HG02938 (cell line): ENCODE data around the gene TMEM121.
A peak's percentile ranks its signal among the peaks of the same experiment; 100 is the strongest.
"Not testable (repeated sequence)": the region's sequence is repeated elsewhere in the genome, so short reads cannot be mapped to it uniquely, and the experiment has no call there.

ENCODE experiments used
- ATAC-seq: cut with Tn5 transposase; IDR thresholded peaks from one replicate; pipeline ENCODE4 v1.9.1; 2021; ENCODE audit warnings: mild to moderate bottlenecking, moderate library complexity; ENCODE audit not compliant: unreplicated experiment

The TMEM121 gene

DNA sequence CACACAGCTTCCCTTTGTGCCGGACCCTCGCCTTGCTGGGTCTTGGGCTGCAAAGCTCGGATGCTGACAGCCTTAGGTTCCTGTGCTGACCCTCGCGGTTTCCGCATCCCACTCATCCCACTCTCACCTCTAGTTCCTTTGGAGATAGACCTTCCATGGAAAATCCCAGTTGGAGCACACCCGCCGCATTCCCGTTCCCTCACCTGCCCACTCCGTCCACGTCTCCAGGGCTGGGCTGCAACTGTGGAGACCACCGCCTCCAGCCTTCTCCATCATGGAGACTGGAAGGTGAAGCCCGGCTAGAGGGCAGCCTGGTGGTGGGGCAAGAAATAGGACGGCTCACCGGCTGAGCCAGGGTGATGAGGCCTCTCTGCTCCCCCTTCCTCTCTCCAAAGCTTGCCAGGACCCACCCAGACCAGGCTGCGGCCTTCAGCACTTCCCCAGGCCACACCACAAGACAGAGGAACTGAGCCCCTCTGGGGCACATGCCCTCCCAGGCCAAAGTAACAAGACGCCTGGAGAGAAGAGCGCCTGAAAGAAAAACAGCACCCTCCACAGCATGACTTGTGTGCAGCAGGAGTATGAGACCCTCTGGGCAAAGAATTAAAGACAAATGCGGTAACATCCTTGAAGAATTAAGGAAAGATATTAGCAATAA lies 15.0 kb downstream of the TMEM121 start:
- no peak for ATAC-seq

GRCh38 chr14:105545676-105546075 lies 19.3 kb downstream of the TMEM121 start:
- ATAC-seq, result not testable (repeated sequence)

DNA sequence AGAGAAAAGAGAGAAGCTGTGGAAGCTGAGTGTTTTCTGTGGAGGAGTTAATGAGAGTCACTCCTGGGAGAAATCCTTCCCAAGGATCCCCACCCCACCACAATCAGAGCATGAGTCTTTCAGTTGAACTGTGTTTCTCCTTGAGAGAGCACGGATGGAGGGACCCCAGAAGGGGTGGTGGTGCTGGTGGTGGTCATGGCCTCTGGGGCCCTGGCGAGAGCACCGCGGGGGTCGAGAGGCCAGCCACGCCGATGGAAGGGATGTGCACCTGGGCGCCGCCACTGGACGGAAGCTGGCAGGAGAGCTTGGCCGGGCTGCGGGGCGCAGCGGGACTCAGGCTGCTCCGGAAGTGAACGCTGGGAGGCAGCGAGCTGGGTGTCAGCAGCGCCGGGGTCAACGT lies 20.0 kb downstream of the TMEM121 start:
- ATAC-seq, result not testable (repeated sequence)

GRCh38 chr14:105547072-105547471 lies 20.7 kb downstream of the TMEM121 start:
- not testable (repeated sequence) for ATAC-seq

- no peak for ATAC-seq
Observed at GRCh38 chr14:105547741-105548169, 21.4 kb downstream of the TMEM121 start.

GRCh38 chr14:105549481-105549880 lies 23.1 kb downstream of the TMEM121 start:
- ATAC-seq, result no peak

GRCh38 chr14:105554022-105554421 lies 27.6 kb downstream of the TMEM121 start:
- ATAC-seq, result no peak

DNA sequence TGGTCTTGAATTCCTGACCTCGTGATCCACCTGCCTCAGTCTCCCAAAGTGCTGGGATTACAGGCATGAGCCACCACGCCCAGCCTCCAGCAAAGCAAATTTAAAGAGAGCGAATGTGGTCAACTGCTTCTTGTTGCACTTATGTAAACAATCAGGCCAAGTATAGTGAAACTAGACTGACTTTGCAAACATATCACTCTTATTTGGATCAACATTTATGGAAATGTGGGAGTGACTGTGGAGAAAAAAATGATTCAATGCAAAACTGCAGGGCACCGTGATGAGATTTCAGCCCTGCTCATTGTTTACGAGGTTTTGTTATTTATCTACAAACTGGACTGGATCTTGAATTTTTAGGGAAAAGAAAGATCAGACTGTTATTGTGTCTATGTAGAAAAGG lies 28.1 kb downstream of the TMEM121 start:
- ATAC-seq, result no peak

DNA sequence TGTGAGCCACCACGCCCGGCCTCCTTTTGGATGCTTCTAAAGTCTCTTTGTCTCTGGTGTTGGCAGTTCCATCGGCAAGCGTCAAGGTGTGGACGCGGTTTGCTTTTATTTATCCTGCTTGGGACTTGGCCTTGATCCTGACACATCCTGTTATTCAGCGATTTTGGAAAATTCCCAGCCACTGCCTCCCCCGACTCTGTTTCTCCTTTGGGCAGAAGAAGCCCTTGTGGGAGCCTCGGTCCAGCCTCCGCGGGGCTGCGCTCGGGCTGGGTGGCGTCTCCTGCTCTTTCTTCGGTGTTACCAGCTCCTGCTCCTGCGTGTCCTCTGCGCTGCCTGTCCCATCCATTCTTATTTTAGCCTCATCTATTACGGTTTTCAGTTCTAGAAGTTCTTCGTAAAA lies 31.3 kb downstream of the TMEM121 start:
- not testable (repeated sequence) for ATAC-seq

- not testable (repeated sequence) for ATAC-seq
Observed at GRCh38 chr14:105558449-105559154, 32.2 kb downstream of the TMEM121 start.

DNA sequence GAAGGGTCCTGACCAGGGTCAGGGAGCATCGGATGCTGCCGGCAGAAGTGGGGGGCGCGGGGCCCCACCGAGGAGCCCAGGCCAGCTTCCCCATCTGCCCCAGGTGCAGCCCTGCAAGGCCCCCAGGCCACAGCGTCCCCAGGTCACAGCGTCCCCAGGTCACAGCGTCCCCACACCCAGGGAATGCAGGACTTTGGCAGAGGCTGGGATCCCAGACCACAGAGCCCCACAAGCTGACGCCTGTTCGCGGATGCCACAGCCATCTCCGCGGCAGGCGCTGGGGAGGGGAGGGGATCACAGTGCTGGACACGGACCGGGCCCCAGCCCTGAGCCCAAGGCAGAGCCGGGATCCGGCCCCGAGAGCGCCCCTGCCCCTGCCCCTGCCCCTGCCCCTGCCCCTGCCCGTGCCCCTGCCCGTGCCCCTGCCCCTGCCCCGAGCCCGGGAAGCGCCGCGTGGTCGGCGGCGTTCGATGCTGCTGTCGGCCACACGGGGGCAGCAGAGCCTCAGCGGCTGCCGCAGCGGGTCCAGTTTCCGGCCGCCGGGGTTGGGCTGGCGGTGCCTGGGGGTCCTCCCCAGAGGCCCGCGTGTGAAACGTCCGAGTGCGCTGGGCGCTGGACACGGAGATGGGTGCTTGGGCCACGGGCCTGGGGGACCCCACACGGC lies 33.1 kb downstream of the TMEM121 start:
- peak; percentile 37 for ATAC-seq

GRCh38 chr14:105560048-105560669 lies 33.8 kb downstream of the TMEM121 start:
- peak; percentile 49 for ATAC-seq

GRCh38 chr14:105561345-105561744 lies 35.0 kb downstream of the TMEM121 start:
- not testable (repeated sequence) for ATAC-seq

DNA sequence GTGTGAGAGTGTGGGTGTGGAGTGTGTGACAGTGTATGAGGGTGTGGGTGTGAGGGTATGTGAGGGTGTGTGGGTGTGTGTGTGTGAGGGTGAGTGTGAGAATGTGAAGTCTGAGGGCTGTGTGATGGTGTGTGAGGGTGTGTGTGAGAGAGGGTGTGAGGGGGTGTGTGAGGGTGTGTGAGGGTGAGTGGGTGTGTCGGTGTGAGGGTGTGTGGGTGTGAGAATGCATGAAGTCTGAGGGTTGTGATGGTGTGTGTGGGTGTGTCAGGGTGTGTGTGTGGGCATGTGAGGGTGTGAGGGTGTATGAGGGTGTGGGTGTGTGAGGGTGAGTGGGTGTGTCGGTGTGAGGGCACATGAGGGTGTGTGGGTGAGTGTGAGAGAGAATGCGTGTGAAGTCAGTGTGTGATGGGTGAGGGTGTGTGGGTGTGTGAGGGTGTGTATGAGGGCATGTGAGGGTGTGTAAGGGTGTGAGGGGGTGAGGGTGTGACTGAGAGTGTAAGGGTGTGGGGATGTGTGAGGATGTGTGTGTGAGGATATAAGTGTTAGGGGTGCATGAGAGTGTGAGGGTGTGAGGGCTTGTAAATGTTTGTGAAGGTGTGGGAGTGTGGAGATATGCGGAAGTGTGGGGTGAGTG lies 36.4 kb downstream of the TMEM121 start:
- no peak for ATAC-seq

GRCh38 chr14:105563347-105563737 lies 37.0 kb downstream of the TMEM121 start:
- ATAC-seq, result no peak

DNA sequence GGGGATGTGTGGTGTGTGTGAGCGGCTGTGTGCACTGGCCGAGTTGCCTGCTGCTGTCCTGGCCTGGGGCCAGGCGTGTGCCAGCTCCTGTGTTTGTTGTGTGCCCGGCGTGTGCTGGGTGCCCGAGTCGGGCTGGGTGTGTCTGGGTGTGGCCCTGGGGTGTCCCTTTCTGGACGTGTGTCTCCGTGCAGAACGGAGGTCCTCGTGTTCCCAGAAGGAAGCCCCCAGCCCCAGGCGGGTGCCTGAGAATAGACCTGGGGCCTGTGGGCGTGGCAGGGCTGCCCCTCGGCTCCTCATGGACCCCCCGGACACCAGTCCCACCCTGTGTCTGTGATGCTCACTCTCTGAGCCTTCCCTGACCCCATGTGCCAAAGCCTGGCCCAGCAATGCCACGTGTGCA lies 38.2 kb downstream of the TMEM121 start:
- not testable (repeated sequence) for ATAC-seq

DNA sequence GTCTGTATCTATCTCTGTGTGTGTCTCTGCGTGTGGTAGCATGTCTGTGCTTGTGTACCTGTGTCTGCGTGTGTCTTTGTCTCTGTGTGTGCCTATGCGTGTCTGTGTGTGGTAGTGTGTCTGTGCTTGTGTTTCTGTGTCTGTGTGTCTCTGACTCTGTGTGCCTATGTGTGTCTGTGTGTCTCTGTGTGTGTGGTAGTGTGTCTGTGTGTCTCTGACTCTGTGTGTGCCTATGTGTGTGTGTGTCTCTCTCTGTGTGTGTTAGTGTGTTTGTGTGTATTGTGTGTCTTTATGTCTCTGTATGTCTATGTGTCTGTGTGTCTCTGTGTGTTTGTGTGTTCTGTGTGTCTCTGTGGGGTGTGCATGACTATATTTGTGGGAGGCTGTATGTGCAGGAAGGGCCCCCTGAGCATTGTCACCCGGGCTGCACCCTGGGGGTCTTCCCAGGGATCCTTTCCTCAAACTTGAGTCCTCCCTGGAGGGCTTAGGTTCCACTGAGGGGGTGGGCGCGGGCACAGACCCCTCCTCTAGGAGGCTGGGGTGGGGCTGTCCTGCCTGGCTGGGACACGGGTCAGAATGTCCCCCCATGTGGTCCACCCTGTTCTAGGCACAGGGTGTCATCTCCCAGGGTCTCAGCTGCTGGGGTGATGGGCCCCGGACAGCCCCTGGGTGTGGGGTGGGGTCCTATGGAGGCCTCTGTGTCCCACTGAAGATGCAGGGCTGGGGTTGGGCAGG lies 39.0 kb downstream of the TMEM121 start:
- not testable (repeated sequence) for ATAC-seq

DNA sequence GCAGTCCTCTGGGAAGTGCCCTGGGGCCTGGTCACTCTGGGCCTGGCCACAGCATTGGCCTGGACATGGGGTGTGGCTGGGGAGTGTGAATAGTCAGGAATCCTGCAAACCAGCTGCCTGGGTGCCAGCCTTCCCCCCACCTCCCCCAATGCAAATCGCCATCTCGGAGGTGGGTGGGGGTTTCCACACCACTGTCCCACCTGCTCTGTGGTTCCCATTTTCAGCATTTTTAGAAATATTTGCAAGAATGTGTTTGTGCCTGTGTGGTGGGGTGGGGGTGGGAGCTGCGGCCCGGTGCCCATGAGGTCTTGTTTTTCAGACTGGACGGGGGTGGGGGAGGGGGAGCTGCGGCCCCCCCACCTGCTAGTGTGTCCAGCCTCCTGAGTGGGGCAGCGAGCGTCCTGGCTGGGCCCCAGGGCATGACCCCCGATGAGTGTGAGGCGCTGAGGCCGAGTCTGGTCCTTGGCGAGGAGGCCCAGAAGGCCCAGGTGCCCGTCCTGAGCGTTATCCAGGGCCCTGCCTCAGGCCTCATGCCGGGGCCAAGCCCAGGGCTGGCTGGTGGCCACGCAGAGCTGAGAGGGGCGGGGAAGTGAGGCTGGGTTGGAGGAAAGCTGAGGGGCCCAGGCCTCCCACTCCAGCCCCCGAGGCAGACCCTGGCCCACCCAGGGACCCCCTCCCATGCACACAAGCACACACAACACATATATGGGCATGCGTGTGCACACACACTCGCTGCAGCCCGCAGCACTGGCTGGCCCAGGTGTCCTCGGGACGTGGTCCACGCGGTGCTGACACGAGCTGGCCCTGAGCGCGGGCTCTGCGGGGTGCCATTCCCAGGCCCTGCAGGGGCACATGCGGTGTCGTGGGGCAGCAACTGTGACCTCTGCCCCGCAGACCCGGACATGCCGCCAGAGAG lies 40.1 kb downstream of the TMEM121 start:
- peak; percentile 46 for ATAC-seq
